RCC 7860 (cell line): Measurements from ENCODE around the gene KRTAP24-1.

Experiments
- DNase-seq: peaks from one replicate; pipeline ENCODE4 v3.0.0-alpha.2; 2015; ENCODE audit warnings: low spot score
- FAIRE-seq: peaks from 2 replicates; lab custom pipeline; 2012; peaks lifted over from hg19 to GRCh38; lab: Jason Lieb, UNC

Gene KRTAP24-1, protein sequence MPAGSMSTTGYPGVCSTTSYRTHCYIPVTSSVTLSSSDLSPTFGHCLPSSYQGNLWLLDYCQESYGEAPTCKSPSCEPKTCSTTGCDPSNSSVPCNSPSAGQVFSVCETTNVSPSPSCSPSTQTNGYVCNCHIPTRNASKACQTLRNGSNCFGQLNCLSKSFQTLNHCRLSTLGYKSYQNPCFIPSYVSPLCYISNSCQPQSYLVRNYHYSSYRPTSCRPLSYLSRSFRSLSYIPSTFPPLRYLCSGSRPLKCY

DNA sequence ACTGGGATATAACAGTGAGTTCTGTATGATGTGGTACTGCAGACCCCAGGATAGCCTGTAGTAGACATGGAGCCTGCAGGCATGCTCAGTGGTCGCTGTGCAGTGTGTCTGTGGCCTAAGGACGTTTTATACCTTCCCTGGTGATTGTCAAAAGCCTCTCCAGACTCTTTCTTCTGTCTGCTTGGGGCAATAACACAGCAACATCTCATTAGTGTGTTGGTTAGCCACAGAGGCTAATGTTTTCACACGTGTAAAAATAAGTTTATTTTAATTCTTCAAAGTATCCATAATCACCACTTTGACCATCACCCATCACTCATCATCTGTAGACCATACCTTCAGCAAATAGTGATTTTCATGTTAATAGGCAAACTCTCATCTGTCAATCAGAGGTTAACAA, at the start of gene KRTAP24-1:
Gene KRTAP24-1 (minus strand): TSS at position 101 of the 400 bp plus-strand sequence. CDS start 18 bp downstream, at position 83.
- FAIRE-seq = no peak
- no peak for DNase-seq

DNA sequence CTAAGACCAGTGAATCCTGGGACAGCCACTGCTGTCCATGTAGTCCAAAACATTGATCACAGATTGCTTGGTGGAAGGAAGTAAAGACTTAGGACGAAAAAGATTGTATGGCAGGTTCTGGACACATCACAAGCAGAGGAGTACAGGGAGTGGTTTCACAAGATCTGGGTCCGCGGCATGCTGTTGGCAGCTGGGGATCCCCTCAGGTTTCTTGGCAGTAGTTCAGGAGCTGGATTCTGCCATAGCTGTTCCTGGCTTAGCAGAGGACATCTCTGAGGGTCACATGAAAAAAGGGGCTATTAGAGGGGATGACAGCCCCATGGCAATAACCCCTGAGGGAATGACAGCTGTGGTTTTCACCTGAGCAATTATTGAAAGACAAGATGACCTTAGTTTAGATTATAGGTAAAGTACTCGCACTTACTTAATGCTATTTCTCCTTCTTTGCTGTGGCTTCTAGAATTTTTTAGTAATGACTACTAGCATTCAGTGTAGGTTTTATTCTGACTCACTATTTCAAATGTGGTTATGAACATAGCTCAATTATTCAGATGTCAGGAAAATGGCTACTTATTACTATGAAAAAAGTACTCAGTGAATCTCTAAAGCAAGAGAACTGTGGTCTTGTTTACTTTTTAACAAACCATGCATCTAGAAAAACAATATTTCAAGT, 46.6 kb upstream of the KRTAP24-1 start:
- DNase-seq (no peak), FAIRE-seq (no peak)

DNA sequence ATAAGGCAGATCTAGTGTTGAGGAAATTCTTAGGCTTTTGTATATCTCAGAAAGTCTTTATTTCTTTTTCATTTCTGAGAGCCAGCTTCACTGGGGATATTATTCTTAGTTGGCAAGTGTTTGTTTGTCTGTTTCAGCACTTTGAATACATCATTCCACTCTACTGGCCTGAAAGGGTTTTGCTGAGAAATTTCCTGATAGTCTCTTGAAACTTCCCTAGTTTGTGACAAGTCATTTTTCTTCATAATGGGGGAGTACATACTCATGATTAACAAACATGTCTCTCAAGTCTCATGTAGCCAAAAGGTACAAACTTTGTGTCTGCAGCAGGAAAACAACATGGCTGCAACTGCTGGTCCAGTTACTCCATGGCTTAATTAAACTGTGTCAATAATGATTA, 43.6 kb upstream of the KRTAP24-1 start:
- FAIRE-seq = no peak
- DNase-seq = no peak

DNA sequence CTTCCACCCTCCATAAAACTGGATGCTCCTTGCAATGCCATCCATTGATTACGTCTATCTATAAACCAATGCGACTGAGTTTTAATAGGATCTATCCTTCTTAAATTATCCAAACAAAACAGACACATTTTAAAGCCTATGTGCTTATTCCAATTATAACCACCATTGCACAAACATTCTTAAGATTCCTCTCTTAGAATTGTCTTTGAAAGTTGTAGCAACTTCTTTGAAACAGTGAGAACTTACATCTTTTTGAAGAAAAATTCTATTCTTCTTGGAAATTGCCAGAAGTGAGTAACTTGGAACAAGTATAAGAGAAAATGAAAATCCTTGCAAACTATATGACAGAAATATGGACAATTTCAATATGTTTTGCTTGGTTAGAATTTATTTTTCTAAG, 37.5 kb upstream of the KRTAP24-1 start, which contains the start of gene KRTAP26-1:
Gene KRTAP26-1 (minus strand): TSS at position 101 of the 400 bp plus-strand sequence. CDS start 280 bp downstream, outside the sequence.
- DNase-seq (no peak), FAIRE-seq (no peak)

DNA sequence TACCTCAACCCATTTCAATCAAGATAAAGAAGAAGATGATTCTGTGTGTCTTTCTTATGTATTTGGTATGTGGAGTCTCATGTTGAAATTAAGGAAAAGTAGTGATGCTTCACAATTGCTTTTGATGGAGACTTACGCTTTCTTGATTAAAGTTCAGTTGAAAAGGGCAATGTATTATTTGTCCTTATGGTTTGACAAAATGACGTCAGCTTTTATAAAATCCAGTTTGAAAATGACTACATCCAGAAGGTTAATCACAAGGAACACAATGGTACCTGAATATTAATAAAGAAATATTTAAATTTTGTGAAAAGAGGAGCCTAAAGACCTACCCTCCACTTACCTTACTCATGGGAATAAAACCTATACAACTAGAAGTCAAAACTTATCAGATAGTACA, 33.0 kb upstream of the KRTAP24-1 start:
- FAIRE-seq = no peak
- no peak for DNase-seq

DNA sequence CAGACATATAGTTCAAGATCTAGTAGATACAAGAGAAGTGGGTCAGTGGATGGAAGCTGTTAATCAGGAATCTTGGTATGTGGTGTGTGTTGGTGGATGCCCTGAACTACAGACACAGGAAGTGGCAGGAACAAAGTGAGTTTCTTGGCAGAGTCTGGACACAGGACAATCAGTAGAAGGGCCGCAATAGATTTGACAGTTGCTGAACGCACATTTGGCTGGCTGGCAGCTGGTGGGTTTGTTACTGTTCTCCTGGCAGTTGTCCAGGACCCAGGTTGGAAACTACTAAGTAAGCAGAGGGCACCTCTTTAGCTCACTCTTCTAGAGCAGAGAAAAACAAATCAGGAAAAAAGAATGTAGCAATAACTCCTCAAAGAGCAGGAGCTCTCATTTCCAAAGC, 24.1 kb upstream of the KRTAP24-1 start:
- FAIRE-seq = no peak
- no peak for DNase-seq

DNA sequence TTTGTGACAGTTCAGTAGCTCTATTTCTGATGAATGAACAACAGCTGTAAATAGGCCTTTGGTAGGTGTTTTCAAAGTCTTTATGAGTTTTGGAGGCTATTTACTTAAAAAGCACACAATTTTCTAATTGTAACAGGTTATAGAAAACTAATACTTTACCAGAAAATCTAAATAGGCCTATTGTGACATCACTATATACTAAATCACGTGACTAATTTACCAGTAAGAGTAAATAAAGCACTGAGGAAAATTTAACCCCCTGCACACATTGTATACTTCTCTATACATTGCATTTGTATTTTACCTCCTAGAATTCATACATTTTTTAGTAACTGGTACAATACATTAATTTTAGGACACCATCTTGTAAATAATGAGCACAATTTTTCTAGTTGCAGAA, 22.4 kb upstream of the KRTAP24-1 start:
- DNase-seq = no peak
- no peak for FAIRE-seq

DNA sequence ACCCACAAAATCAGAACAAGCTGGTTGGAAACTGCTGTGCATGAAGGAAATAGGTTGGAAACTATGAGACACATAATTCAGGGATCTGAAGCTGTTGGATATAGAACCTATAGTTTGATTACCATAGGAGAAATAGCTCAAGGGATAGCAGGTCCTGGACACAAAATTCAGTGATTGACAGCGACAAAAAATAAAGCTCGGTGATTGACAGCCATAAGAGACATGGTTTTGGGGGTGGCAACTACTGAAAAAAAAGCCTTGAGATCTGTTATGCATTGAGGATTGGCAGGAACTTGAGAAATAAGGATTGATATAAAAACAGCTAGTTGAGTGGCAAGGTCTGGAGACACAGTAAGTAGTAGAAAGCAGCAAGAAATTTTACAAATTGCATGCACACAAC, 6.5 kb upstream of the KRTAP24-1 start, which contains the start of gene KRTAP25-1:
Gene KRTAP25-1 (minus strand): TSS at position 300 of the 400 bp plus-strand sequence. CDS start 24 bp downstream, at position 276.
- no peak for FAIRE-seq
- no peak for DNase-seq

DNA sequence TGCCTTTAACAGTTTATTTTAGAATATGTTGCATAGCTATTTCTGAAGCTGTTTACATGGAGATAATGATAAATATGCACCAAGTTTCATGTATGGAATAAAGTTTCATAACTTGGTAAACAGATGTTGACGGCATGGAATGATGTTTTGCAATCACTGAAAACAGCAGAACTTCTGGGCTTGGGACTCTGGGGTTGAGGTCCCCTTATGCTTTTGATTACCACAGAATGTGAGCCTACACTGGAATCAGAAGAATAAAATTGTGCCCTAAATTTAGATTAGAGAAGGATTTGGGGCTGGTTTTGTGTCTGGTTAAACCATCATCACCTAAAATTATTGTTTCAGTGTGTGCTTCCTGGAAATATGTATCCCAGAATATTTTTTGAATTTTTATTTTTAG, 11.1 kb downstream of the KRTAP24-1 start:
- DNase-seq (no peak), FAIRE-seq (no peak)

DNA sequence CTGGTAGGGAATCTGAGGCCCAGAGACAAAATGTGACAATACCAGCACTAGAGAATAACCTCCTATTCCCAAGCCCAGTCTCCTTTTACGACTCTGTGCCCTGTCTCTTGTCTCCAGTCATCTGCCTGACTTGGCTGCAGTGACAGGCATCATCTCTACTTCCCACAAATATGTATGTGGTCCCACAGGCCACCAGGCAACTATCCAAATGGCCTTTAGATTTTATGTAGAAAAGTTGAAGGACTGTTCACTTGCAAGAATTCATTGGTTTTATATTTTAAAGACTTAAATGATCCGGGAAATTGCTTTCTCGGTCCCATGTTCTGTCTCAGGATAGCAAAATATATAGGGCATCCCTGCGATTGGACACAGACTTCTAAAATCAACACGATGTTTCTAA, 11.6 kb downstream of the KRTAP24-1 start:
- FAIRE-seq (no peak), DNase-seq (no peak)

DNA sequence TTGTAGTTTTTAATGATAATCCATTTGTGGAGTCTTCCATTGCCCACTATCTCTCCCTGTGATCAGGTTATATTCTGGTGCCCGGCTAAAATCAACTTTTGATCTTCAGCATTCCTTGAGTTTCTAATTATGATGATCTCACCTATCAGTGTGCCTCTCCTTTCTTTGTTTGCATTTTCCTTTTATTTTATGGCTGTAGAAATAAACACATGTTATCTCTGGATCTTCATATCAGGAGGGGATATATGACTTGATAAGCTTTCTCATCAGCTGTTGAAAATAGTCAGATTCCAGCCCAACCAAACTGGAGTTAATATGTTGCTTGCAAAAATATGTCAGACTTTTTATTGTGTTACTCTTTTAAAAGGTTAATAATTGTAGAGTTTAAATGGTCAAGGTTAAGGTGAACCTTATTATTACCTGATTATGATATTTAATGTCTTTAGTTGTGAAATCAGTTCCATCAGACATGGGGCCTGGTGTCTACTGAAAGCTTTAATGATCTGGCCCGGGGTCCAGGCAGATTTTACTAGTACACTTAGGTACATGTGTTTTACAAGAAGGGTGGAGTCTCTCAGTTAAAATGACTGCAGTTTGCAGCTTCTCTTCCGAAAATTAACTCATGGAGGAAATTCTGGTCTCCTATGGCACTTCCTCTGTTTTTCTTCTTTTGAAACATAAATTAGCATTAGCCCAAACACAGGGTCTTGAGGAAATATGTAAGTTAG, 12.8 kb downstream of the KRTAP24-1 start:
- DNase-seq (no peak), FAIRE-seq (no peak)

DNA sequence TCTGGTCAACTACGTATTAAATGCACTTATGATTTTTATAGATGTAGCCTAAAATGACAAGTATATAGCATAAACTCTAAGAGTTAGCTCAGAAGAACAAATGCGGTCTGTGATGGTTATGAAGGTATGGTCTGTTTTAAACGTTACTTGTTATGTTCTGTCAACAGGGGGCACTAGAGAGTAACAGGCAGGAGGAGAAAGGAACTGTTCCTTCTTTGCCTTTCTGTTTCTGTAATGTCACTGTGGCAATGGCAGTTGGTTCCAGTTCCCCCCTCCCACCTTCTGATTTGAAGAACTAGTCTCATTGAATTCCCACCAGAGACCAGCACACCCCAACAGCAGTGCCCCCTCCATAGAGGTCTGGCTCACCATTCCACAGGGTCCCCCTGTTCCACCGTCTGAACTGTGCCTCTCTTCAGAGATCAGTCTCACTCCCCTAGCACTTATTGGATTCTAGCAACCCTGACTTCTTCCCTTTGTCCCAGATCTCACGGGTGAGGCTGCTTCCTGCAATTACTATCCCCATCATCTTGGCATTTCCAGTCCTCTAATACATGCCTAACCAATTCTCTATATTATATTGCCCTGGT, 14.0 kb downstream of the KRTAP24-1 start:
- FAIRE-seq = no peak
- DNase-seq = no peak

DNA sequence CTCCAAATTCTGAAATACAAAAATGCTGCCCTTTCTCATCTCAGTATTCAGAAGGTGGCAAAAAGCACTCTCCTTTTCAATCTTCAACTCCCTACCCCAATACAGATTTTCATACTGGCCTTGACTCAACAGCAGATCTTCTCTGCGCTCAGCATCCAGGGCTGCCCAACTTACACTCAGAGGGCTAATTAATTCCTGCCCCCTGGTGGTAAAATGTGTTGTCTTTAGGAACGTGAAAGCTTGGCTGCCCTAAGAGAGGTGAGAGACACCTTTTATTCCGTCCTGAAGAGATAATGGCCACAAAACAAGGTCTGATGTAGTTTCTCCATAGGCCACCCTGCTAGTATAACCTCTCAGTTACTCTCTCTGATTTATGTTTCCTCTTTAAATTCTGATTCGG, 25.0 kb downstream of the KRTAP24-1 start:
- FAIRE-seq (no peak), DNase-seq (no peak)

DNA sequence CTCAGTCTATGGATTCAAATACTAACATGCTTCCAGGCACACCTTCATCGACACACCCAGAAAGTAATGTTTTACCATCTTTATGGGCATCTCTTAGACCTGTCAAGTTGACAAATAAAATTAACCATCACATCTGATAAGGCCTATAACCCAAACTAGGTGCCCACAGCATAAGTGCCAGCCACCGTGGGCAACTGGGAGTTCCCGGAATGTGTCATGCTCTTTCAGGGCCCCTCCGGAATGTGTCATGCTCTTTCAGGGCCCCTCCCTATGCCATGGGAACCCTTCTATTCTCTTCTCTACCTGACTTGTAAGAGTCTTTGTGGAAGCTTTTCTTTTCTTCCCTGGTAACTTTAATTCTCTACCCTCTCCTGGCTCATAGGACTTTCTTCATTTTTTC, 26.6 kb downstream of the KRTAP24-1 start:
- DNase-seq = no peak

DNA sequence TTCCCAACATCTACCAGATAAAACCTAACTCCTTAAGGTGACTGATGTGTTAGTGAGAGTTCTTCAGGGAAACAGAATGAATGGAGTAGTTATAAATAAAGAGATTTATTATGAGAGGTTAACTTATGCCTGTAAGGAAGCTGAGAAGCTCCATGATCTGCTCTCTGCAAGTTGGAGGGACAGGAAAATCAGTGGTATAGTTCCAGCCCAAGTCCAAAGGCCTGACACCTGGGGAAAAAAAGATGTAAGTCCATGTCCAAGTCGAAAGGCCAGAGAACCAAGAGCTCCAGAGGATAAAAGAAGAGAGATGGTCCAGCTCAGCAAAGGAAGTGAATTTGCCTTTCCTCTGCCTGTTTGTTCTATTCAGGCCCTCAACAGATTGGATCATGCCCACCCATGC, 27.1 kb downstream of the KRTAP24-1 start:
- FAIRE-seq = no peak
- no peak for DNase-seq

More for the DNA sequence above, 26.6 kb downstream of the KRTAP24-1 start:
- no peak for FAIRE-seq

DNA sequence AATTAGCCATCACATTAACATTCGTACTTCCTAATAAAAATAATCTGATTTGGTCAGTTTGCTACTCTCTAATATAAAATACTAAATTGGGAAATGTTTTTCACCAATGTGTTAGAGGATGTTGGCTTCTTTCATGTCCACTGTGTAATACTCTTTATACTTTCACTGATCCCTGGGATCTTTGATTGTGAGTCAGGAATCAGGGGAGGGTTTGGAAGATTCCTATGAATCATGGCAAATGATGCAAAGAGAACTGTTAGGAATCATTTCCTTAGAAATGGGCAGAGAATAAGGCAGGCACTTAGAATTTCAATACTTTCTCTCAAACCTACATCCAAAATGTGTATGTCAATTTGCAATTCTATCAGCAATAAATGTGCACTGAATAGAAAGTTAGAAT, 31.0 kb downstream of the KRTAP24-1 start:
- no peak for DNase-seq

DNA sequence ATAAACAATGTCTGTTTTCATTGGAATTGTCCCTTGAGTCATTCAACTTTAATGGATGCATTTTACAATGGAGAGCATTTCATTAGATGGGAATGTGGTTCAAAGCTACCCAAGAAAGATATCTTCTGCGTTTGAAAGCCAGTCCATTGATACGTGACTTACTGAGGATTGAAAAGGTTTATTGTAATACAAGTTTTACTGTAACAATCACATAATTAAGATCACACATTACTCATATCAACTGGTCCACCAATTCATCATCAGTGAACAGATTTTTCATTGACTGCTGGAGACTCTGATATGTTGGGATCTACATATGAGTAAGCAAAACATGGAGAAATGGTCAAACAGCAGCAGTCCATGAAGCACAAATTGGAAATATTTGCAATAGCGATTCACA, 32.8 kb downstream of the KRTAP24-1 start:
- FAIRE-seq (no peak), DNase-seq (no peak)

More for the DNA sequence above, 31.0 kb downstream of the KRTAP24-1 start:
- no peak for FAIRE-seq

DNA sequence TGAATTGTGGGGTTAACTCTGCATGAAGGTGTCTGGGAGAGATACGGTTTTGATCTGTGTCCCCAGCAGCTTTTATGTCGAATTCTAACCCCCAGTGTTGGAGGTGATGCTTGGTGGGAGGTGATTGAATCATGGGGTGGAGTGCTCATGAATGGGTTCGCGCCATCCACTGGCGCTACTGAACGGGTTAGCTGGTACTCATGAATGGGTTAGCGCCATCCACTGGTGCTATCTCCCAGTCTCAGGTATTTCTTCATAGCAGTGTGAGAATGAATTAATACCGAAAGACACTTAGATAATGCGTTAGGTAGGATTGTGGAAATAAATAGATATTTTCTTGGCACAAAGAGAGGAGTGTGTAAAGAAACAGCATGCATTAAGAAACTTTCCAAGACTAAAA, 33.9 kb downstream of the KRTAP24-1 start:
- no peak for DNase-seq
- no peak for FAIRE-seq

DNA sequence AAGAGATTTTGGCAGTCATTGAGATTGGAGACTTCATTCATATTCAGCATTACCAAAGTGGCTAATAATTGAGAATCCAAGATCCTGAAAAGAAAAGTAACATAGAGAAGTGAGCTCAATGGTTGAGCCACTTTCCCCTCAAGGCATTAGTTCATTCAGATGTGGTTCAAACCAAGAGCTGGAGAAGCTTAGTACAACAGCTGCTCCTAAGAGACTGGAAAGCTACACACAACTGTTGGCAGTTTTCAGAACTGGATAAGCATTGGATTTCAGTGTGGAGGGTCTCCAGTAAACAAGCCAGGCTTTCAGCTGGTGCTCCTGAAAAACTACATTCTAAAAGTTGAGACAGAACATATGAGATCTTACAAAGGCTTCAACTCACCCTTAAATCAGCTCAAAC, 37.7 kb downstream of the KRTAP24-1 start:
- FAIRE-seq = no peak
- no peak for DNase-seq

DNA sequence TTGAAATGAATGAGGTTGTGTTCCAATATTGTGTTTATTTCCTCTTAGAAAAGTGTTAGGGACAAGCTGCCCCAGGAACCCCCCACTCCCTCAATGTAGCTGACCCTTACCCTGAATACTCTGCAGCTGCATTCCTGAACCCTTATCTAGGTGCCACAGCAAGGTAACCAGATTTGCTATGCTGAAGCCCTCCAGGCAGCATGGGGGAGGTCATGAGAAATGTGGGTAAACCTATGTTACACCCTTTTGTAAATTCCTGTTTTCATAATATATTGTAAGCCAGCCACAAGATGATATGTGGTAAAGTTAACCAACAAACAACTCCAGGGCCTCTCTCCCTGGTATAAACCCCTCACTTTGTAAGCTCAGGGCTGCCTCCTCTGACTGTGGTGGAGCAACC, 39.1 kb downstream of the KRTAP24-1 start:
- DNase-seq (no peak), FAIRE-seq (no peak)

DNA sequence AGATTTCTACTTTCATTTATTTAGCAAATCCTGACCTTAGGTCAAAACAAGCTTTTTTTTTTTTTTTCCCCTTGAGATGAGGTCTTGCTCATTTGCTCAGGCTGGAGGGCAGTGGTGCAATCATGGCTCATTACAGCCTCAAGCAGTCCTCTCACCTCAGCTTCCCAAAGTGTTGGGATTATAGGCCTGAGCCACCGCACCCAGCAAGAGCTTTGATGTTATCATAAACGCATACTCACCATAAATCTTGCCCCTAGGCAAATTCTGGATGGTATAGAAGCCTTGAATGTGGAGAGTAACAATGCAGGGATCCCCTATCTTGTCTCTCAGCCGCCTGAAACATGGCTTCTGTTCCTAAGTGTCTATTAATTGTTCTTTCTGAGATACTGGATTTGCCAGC, 42.1 kb downstream of the KRTAP24-1 start:
- no peak for FAIRE-seq

More for the DNA sequence above, 42.1 kb downstream of the KRTAP24-1 start:
- DNase-seq = no peak
